HG03439 (cell line): Measurements from ENCODE around the gene AJUBA.
"Not testable (repeated sequence)": the region's sequence is repeated elsewhere in the genome, so short reads cannot be mapped to it uniquely, and the experiment has no call there.

Experiments used
- ATAC-seq: cut with Tn5 transposase; IDR thresholded peaks from one replicate; pipeline ENCODE4 v1.9.1; 2021; ENCODE audit warnings: mild to moderate bottlenecking, moderate library complexity; ENCODE audit not compliant: unreplicated experiment

AJUBA gene

DNA sequence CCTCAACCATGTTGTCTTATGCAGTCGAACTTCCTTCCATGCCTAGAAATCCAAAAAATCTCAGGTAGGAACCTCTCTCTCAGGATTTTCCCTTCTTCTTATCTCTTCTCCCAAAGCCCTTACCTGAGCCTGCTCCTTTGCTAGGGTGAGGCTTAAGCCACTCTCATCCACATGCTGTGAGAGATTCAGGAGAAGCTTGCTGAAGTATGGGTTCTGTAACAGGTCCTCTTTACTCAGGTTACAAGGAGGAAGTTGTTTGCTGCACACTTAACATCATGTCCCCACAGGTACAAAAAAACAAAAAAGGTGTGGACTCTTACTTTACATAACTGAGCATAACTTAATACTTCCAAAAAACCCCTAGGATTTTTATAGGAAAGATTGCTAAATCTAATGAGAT lies 29.9 kb downstream of the AJUBA start:
- ATAC-seq = no peak

- not testable (repeated sequence) for ATAC-seq
Observed at GRCh38 chr14:22951795-22952194, 30.6 kb downstream of the AJUBA start.

GRCh38 chr14:22945642-22946041 lies 36.7 kb downstream of the AJUBA start:
- ATAC-seq = no peak

DNA sequence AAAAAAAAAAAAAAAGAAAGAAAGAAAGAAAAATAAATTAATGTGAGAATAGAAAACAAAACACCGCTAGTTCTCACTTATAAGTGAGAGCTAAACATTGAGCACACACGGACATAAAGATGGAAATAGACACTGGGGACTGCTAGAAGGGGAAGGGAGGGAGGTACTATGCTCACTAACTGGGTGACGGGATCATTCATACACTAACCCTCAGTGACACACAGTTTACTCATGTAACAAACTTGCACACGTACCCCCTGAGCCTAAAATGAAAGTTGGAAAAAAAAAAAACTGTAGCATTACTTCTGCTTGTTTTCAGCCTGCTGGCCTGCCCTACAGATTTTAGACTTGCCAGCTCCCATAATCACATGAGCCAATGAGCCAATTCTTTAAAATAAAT lies 42.7 kb downstream of the AJUBA start:
- ATAC-seq = no peak

- no peak for ATAC-seq
Observed at GRCh38 chr14:22935156-22935555, 47.2 kb downstream of the AJUBA start.

DNA sequence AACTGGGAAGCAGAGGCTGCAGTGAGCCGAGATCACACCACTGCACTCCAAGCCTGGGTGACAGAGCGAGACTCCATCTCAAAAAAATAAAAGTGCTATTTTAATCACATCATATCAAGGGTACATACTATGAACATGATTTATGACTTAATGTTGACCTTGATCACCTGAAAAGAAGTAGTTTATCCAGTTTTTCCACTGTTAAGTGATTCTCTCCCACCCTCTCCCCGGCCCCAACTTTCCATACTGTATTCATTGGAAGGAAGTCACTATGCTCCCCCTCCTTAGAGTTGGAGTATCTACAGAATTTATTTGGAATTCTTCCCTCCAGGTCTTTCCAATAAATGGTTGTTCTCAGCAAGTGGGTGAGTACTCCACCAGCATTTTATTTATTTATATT lies 50.2 kb downstream of the AJUBA start:
- ATAC-seq = no peak

DNA sequence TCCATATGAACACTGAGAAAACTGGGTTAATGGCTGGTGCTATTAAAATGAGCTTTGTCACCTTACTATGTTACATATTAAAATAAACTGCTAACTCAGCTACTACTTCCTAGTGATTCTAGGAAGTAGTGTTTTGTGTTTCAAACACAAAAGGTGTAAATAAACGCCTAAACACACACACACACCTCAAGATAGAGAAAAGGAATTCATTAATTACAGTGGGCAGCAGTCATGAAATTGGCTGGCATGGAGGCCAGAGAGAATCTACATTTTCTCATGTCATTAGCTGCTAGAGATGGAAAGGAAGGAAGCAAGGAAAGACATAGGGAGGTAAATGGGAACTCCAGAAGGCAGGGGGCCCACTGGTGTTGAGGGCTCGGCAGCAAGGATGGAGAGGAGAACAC lies 52.4 kb downstream of the AJUBA start:
- peak; percentile 1 for ATAC-seq

DNA sequence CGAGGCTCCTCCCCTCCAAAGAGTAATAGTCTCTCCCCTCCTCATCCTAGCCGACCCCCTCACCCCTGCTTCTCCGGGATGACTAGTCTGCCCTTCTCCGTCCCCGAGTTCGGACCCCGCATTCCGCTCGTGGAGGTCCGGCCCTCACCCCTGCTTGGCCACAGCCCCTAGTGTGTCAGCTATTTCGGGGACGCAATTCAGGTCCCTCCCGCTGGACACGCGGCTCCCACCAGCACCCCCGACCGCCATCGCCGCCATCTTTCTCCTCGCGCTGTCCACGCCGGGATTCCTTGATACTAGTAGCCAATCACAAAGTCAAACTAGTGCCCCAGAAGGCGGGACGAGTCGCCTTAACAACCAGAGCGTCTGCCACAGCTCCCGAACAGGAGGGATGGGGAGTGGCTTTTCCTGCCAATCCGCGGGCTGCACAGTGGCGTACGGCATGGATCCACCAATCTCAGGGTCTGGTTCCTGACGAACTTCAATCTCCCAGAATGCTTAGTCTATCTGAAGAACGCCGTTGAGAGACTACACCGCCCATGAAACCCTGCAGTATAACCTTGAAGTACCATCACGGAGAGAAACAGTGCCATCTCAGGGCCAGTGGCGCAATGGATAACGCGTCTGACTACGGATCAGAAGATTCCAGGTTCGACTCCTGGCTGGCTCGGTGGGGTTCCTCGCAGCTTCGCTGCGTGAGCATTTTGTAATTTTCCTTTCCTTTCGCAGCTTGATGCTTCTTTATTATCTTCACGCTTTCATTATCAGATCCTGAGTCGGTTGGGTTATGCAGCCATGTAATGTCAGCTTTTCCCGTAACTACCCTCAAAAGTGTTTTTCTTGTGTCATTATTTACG lies 53.0 kb downstream of the AJUBA start, which contains the start of gene PRMT5:
Gene PRMT5 (minus strand): TSS at position 273 of the 857 bp plus-strand sequence. CDS start 15 bp downstream, at position 258.
- peak; percentile 87 for ATAC-seq

GRCh38 chr14:22928237-22929103 lies 53.9 kb downstream of the AJUBA start:
- ATAC-seq = no peak

- ATAC-seq = no peak
Observed at GRCh38 chr14:22926316-22926715, 56.0 kb downstream of the AJUBA start.

DNA sequence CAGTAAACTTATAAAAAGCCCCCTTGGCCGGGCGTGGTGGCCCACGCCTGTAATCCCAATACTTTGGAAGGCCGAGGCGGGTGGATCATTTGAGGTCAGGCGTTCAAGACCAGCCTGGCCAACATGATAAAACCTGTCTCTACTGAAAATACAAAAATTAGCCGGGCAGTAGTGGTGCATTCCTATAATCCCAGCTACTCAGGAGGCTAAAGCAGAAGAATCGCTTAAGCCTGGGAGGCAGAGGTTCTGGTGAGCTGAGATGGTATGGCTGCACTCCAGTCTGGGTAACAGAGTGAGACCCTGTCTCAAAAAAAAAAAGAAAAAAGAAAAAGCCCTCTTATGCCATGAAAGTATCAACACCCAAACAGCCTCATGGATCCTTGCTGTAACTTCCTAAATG lies 56.8 kb downstream of the AJUBA start:
- ATAC-seq = no peak

DNA sequence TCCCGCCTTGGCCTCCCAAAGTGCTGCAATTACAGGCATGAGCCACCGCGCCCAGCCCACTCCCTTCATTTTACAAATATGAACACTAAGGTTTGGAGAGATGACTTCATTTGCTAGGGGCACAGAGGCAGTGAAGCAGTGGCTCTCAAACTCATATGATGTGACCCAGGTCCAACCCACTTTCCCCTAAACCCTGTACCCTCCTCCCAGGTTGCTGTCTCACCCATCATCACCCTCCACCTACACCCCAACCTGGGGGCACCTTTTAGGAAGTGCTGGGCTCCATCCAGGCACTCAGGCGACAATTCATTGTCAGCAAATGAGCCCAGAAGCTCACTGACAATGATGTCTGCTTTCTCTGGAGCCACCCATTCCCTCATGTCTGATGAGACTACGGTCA lies 58.6 kb downstream of the AJUBA start:
- no peak for ATAC-seq

DNA sequence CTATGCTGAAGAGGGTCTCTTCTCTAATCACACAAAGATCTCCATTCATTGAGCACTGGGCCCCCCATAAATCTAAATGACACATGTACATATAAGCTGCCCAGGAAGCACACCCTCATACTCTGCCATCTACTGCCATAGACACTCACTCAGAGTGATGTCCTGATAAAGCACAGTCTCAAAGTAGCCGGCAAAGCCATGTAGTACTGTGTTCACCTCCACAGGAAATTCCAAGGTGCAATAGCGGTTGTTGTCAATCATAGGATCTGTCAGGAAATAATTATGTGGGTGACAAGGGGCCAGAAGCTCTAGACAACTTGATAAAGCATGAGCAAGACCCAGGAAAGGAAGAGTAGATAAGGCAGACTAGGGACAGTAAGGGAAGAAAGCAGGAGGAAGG lies 60.1 kb downstream of the AJUBA start:
- ATAC-seq = no peak
